Measurements from ENCODE around the gene C1orf53. TPM values are rescaled to one million over a fixed set of nuclear protein-coding genes. Genes with fewer than 3 reads are reported as not detected.
A peak's percentile ranks its signal among the peaks of the same experiment; 100 is the strongest.
"Not testable (repeated sequence)": the region's sequence is repeated elsewhere in the genome, so short reads cannot be mapped to it uniquely, and the experiment has no call there.

The C1orf53 gene
- total and polyA plus RNA-seq, 2 of the 13 experiments (the other 11 are each of a cell fraction or from before 2014, with no cell fraction given), result 5.8 to 10.1 TPM

DNA sequence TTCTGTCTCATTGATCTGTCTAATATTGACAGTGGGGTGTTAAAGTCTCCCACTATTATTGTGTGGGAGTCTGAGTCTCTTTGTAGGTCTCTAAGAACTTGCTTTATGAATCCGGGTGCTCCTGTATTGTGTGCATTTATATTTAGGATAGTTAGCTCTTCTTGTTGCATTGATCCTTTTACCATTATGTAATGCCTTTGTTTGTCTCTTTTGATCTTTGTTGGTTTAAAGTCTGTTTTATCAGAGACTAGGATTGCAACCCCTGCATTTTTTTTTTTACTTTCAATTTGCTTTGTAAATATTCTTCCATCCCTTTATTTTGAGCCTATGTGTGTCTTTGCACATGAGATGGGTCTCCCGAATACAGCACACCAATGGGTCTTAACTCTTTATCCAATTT is 20.2 kb upstream of the C1orf53 start (continued):
- TF ChIP-seq ZNF644 (CRISPR knock-in tag; IDR thresholded peaks at IDR 0.05; ENCODE audit: low read depth) (0 out of 2 replicates have a peak, but pooled peaks have one; percentile 31), ZNF652 (CRISPR knock-in tag; IDR thresholded peaks at IDR 0.05; ENCODE audit: borderline replicate concordance, low read depth) (peak; percentile 29; the same call in 1 of the 2 replicates), MAFK (conservative IDR thresholded peaks at IDR 0.05 in 1 of 2, IDR thresholded peaks at IDR 0.05 in 1 of 2; ENCODE audit: low read length in 2 of 2) (0 out of 4 replicates have a peak, but pooled peaks of 1 of the 2 experiments have one; percentile 5), ARID5B (CRISPR knock-in tag; IDR thresholded peaks at IDR 0.05) (peak; percentile 85), ONECUT2 (CRISPR knock-in tag; IDR thresholded peaks at IDR 0.05) (peak; percentile 69; the same call in 1 of the 2 replicates), SOX6 (CRISPR knock-in tag; IDR thresholded peaks at IDR 0.05) (peak; percentile 83), HMG20A (CRISPR knock-in tag; IDR thresholded peaks at IDR 0.05; ENCODE audit: borderline replicate concordance) (peak; percentile 66), SOX13 (CRISPR knock-in tag; conservative IDR thresholded peaks at IDR 0.05 in 1 of 2, IDR thresholded peaks at IDR 0.05 in 1 of 2) (peak in 1 of 2 experiments; percentile 85; a peak in 2 of 4 replicates), FOXA3 (CRISPR knock-in tag; IDR thresholded peaks at IDR 0.05) (peak; percentile 70), SOX5 (CRISPR knock-in tag; IDR thresholded peaks at IDR 0.05; ENCODE audit: borderline replicate concordance) (peak; percentile 81; the same call in 1 of the 2 replicates), ISL2 (CRISPR knock-in tag; IDR thresholded peaks at IDR 0.05) (peak; percentile 70; the same call in 1 of the 2 replicates), BCL6 (CRISPR knock-in tag; IDR thresholded peaks at IDR 0.05) (peak; percentile 54; the same call in 1 of the 2 replicates), RARA (CRISPR knock-in tag; IDR thresholded peaks at IDR 0.05) (peak; percentile 55), GATAD2A (CRISPR knock-in tag; IDR thresholded peaks at IDR 0.05) (peak; percentile 85), FOXP1 (CRISPR knock-in tag; IDR thresholded peaks at IDR 0.05) (peak; percentile 71; the same call in 1 of the 2 replicates)
- TF ChIP-seq, protein P1, sequence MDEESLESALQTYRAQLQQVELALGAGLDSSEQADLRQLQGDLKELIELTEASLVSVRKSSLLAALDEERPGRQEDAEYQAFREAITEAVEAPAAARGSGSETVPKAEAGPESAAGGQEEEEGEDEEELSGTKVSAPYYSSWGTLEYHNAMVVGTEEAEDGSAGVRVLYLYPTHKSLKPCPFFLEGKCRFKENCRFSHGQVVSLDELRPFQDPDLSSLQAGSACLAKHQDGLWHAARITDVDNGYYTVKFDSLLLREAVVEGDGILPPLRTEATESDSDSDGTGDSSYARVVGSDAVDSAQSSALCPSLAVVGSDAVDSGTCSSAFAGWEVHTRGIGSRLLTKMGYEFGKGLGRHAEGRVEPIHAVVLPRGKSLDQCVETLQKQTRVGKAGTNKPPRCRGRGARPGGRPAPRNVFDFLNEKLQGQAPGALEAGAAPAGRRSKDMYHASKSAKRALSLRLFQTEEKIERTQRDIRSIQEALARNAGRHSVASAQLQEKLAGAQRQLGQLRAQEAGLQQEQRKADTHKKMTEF (CRISPR knock-in tag; IDR thresholded peaks at IDR 0.05), result 0 out of 2 replicates have a peak, but pooled peaks have one; percentile 23
- not testable (repeated sequence) for TF ChIP-seq SOX6, SOX13, FOXP1 (IDR thresholded peaks at IDR 0.05)
- TF ChIP-seq, protein P2, sequence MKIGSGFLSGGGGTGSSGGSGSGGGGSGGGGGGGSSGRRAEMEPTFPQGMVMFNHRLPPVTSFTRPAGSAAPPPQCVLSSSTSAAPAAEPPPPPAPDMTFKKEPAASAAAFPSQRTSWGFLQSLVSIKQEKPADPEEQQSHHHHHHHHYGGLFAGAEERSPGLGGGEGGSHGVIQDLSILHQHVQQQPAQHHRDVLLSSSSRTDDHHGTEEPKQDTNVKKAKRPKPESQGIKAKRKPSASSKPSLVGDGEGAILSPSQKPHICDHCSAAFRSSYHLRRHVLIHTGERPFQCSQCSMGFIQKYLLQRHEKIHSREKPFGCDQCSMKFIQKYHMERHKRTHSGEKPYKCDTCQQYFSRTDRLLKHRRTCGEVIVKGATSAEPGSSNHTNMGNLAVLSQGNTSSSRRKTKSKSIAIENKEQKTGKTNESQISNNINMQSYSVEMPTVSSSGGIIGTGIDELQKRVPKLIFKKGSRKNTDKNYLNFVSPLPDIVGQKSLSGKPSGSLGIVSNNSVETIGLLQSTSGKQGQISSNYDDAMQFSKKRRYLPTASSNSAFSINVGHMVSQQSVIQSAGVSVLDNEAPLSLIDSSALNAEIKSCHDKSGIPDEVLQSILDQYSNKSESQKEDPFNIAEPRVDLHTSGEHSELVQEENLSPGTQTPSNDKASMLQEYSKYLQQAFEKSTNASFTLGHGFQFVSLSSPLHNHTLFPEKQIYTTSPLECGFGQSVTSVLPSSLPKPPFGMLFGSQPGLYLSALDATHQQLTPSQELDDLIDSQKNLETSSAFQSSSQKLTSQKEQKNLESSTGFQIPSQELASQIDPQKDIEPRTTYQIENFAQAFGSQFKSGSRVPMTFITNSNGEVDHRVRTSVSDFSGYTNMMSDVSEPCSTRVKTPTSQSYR (CRISPR knock-in tag; IDR thresholded peaks at IDR 0.05; ENCODE audit: borderline replicate concordance), result 0 out of 2 replicates have a peak, but pooled peaks have one; percentile 13

Measured in HepG2 (cell line).